Measurements from ENCODE around the gene PEAR1. TPM values are rescaled to one million over a fixed set of nuclear protein-coding genes. Genes with fewer than 3 reads are reported as not detected.
A peak's percentile ranks its signal among the peaks of the same experiment; 100 is the strongest.

PEAR1 gene
- total RNA-seq, 1 experiment from 2014 or later = 0.18 TPM

DNA sequence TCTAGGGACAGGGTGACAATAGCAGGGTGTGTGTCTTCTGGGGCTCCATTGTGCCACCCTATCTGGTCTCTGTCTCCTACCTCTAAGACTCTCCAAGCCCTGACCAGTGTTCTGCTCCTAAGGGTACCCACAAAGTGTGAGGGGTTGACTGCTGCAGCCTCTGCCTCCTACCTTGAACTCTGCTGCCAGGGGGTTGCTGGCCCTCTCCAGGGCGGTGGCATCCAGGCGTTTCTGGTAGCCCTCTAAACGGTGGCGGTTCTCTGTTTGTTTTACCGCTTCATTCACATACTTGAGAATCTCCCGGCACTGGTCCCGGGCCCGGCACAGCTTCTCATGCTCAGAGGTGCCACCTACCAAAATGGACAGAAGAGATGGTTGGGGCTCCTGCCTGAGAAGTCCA lies 51.3 kb downstream of the PEAR1 start:
- CTCF ChIA-PET = no interaction called here
- POLR2A ChIA-PET = no interaction called here
- H3K27ac Mint-ChIP-seq (ENCODE audit: unreplicated experiment) = no peak overlapping the region

DNA sequence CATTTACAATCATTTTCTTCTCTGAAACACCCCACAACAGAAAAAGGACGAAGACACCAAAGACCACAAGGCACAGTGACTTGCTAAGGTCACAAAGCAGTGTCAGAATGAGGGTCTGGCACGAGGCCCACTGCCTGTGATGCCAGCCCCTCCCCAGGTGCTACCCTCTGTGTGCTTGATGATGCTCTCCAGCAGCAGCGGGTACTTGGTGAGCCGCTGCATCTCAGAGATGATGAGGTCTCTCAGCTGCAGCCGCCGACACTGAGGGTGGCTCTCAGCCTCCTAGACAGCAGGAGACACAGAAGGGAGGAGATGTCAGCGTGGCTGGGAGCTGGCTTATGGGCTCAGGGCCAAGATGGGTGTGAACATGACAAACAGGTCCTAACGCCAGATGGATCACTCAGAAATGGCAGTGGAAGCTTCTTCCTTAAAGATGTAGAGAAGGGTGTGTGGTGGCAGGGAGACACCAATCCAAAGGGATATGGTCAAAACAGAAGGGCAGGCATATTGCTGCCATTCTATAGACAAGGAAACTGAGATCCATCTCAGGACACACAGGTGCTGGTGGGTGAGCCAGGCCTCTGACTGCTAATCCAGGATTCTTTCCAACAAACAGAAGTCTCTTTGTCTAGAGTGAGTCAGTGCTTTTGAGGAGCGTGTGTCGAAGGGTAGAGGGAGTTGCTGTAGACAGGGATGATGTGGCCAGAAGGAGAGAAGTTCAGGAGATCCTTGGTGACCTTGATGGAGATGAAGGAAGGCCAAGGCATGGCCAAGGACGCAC lies 52.6 kb downstream of the PEAR1 start:
- intact Hi-C loops (cut with micrococcal nuclease; ENCODE audit: unreplicated experiment) = no loop called here
- H3K9me3 ChIP-seq = no peaks in the 10 kb centered on the region
- H3K4me3 ChIP-seq (ENCODE audit: low read depth, low read length) = no peak overlapping the region
- Mint-ChIP-seq H3K9me3 (ENCODE audit: unreplicated experiment) (no peaks in the 10 kb centered on the region), H3K4me3 (ENCODE audit: unreplicated experiment) (no peak overlapping the region), H3K27ac (ENCODE audit: unreplicated experiment) (no peak overlapping the region), H3K4me1 (ENCODE audit: low read depth, unreplicated experiment) (no peaks in the 10 kb centered on the region), H3K36me3 (ENCODE audit: insufficient read depth, unreplicated experiment) (peaks cover 67% of the 10 kb centered on the region), H3K27me3 (ENCODE audit: insufficient read depth, unreplicated experiment) (no peaks in the 10 kb centered on the region)
- no peaks in the 10 kb centered on the region for H3K27me3 ChIP-seq (replicated peaks; ENCODE audit: control insufficient read depth, insufficient read depth, low read length)
- peaks cover 1% of the 10 kb centered on the region; the same call in 1 of the 2 replicates for H3K36me3 ChIP-seq (ENCODE audit: control insufficient read depth, insufficient read depth, low read length)
- ChIA-PET POLR2A (no interaction called here), CTCF (no interaction called here)
- TF ChIP-seq, protein P1, sequence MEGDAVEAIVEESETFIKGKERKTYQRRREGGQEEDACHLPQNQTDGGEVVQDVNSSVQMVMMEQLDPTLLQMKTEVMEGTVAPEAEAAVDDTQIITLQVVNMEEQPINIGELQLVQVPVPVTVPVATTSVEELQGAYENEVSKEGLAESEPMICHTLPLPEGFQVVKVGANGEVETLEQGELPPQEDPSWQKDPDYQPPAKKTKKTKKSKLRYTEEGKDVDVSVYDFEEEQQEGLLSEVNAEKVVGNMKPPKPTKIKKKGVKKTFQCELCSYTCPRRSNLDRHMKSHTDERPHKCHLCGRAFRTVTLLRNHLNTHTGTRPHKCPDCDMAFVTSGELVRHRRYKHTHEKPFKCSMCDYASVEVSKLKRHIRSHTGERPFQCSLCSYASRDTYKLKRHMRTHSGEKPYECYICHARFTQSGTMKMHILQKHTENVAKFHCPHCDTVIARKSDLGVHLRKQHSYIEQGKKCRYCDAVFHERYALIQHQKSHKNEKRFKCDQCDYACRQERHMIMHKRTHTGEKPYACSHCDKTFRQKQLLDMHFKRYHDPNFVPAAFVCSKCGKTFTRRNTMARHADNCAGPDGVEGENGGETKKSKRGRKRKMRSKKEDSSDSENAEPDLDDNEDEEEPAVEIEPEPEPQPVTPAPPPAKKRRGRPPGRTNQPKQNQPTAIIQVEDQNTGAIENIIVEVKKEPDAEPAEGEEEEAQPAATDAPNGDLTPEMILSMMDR (IDR thresholded peaks at IDR 0.05; ENCODE audit: insufficient read depth in 1 of 2, low read depth in 1 of 2, low read length in 1 of 2, severe bottlenecking in 1 of 2, unreplicated experiment in 1 of 2) = no peak
- H3K4me1 ChIP-seq = no peaks in the 10 kb centered on the region
- peak in 1 of 2 experiments; percentile 9 for DNase-seq
- no TSS peak for BruUV-seq (replicated peaks)

More for the DNA sequence above, 51.3 kb downstream of the PEAR1 start:
- H3K36me3 Mint-ChIP-seq (ENCODE audit: insufficient read depth, unreplicated experiment) = peaks cover 60% of the 10 kb centered on the region
- Histone ChIP-seq H3K36me3 (ENCODE audit: control insufficient read depth, insufficient read depth, low read length) (peaks cover 3% of the 10 kb centered on the region), H3K4me3 (ENCODE audit: low read depth, low read length) (no peak overlapping the region), H3K27me3 (replicated peaks; ENCODE audit: control insufficient read depth, insufficient read depth, low read length) (no peaks in the 10 kb centered on the region), H3K9me3 (no peaks in the 10 kb centered on the region), H3K4me1 (no peaks in the 10 kb centered on the region)
- intact Hi-C loops (cut with micrococcal nuclease; ENCODE audit: unreplicated experiment) = no loop called here
- no peaks in the 10 kb centered on the region for H3K27me3 Mint-ChIP-seq (ENCODE audit: insufficient read depth, unreplicated experiment)
- no peaks in the 10 kb centered on the region for H3K9me3 Mint-ChIP-seq (ENCODE audit: unreplicated experiment)
- H3K4me1 Mint-ChIP-seq (ENCODE audit: low read depth, unreplicated experiment) = no peaks in the 10 kb centered on the region
- BruUV-seq (replicated peaks) = no TSS peak
- peak in 1 of 2 experiments; percentile 14 for DNase-seq
- no peak overlapping the region for H3K4me3 Mint-ChIP-seq (ENCODE audit: unreplicated experiment)
- TF ChIP-seq, protein P1 (IDR thresholded peaks at IDR 0.05; ENCODE audit: insufficient read depth in 1 of 2, low read depth in 1 of 2, low read length in 1 of 2, severe bottlenecking in 1 of 2, unreplicated experiment in 1 of 2) = no peak

- Mint-ChIP-seq H3K27me3 (ENCODE audit: insufficient read depth, unreplicated experiment) (no peaks in the 10 kb centered on the region), H3K4me3 (ENCODE audit: unreplicated experiment) (no peak overlapping the region), H3K4me1 (ENCODE audit: low read depth, unreplicated experiment) (no peaks in the 10 kb centered on the region), H3K36me3 (ENCODE audit: insufficient read depth, unreplicated experiment) (peaks cover 74% of the 10 kb centered on the region), H3K27ac (ENCODE audit: unreplicated experiment) (no peak overlapping the region), H3K9me3 (ENCODE audit: unreplicated experiment) (no peaks in the 10 kb centered on the region)
- no peaks in the 10 kb centered on the region for H3K4me1 ChIP-seq
- H3K36me3 ChIP-seq (ENCODE audit: control insufficient read depth, insufficient read depth, low read length) = peaks cover 1% of the 10 kb centered on the region; the same call in 1 of the 2 replicates
- CTCF ChIA-PET = no interaction called here
- no peak overlapping the region for H3K4me3 ChIP-seq (ENCODE audit: low read depth, low read length)
- H3K27me3 ChIP-seq (replicated peaks; ENCODE audit: control insufficient read depth, insufficient read depth, low read length) = no peaks in the 10 kb centered on the region
- intact Hi-C loops (cut with micrococcal nuclease; ENCODE audit: unreplicated experiment) = no loop called here
- BruUV-seq (replicated peaks) = no TSS peak
- POLR2A ChIA-PET = no interaction called here
- no peak for DNase-seq
- TF ChIP-seq, protein P1 (IDR thresholded peaks at IDR 0.05; ENCODE audit: insufficient read depth in 1 of 2, low read depth in 1 of 2, low read length in 1 of 2, severe bottlenecking in 1 of 2, unreplicated experiment in 1 of 2) = no peak
- H3K9me3 ChIP-seq = no peaks in the 10 kb centered on the region
Measured at GRCh38 chr1:156947127-156947526, 53.6 kb downstream of the PEAR1 start.
